ENCODE measurements around the gene CLIC6. TPM values are rescaled to one million over a fixed set of nuclear protein-coding genes. Genes with fewer than 3 reads are reported as not detected.

The CLIC6 gene
- polyA plus RNA-seq, 1 donor (not counting 4 experiments of a cell fraction or from before 2014, with no cell fraction given): not detected

GRCh38 chr21:34671462-34671861 is 2.7 kb downstream of the CLIC6 start:
- TF ChIP-seq CTCF (optimal IDR thresholded peaks at IDR 0.05 in 1 of 3, IDR thresholded peaks at IDR 0.05 in 1 of 3, conservative IDR thresholded peaks at IDR 0.05 in 1 of 3; ENCODE audit: extremely low read depth in 1 of 3, insufficient read depth in 2 of 3, low read length in 3 of 3) (no peak), EZH2 (IDR thresholded peaks at IDR 0.05; ENCODE audit: low read length) (no peak)
- no peak overlapping the region for H3K4me3 ChIP-seq (ENCODE audit: control insufficient read depth in 2 of 3, extremely low read depth in 1 of 3, insufficient read depth in 2 of 3, low read depth in 1 of 3, low read length in 3 of 3)
- dilution Hi-C loops (cut with MboI; ENCODE audit: extremely low pct_ligation_motif_present, low sequenced_read_pairs): no loop called here
- no peaks in the 10 kb centered on the region for H3K9me3 ChIP-seq (ENCODE audit: control insufficient read depth, low read depth, low read length)
- no peaks in the 10 kb centered on the region for H4K20me1 ChIP-seq (ENCODE audit: control insufficient read depth, extremely low read depth, insufficient read depth, low read length)
- H3K4me1 ChIP-seq (ENCODE audit: control insufficient read depth, extremely low read depth, insufficient read depth, low read length): no peaks in the 10 kb centered on the region
- H3K79me2 ChIP-seq (ENCODE audit: control insufficient read depth, insufficient read depth, low read length): no peaks in the 10 kb centered on the region
- peaks cover 74% of the 10 kb centered on the region for H3K27me3 ChIP-seq (ENCODE audit: control insufficient read depth, extremely low read depth, insufficient read depth, low read length)
- FAIRE-seq (no peak), DNase-seq (ENCODE audit: low read depth, low spot score) (no peak)
- H3K27ac ChIP-seq (ENCODE audit: control insufficient read depth, insufficient read depth, low read length): no peak overlapping the region
- H3K36me3 ChIP-seq (ENCODE audit: control insufficient read depth in 2 of 2, extremely low read depth in 1 of 2, insufficient read depth in 2 of 2, low read length in 2 of 2): no peaks in the 10 kb centered on the region
- H3K4me2 ChIP-seq (ENCODE audit: control insufficient read depth, extremely low read depth, insufficient read depth, low read depth, low read length): no peak overlapping the region
- no peaks in the 10 kb centered on the region for H3K9me1 ChIP-seq (ENCODE audit: control insufficient read depth, extremely low read depth, insufficient read depth, low read length)
- H3K9ac ChIP-seq (ENCODE audit: control insufficient read depth, extremely low read depth, insufficient read depth, low read length): no peak overlapping the region
- no peak overlapping the region for H2AFZ ChIP-seq (ENCODE audit: control insufficient read depth, low read length)

GRCh38 chr21:34671891-34672290 is 3.1 kb downstream of the CLIC6 start:
- Histone ChIP-seq H3K27me3 (ENCODE audit: control insufficient read depth, extremely low read depth, insufficient read depth, low read length) (peaks cover 70% of the 10 kb centered on the region), H3K36me3 (ENCODE audit: control insufficient read depth in 2 of 2, extremely low read depth in 1 of 2, insufficient read depth in 2 of 2, low read length in 2 of 2) (no peaks in the 10 kb centered on the region), H3K9ac (ENCODE audit: control insufficient read depth, extremely low read depth, insufficient read depth, low read length) (no peak overlapping the region), H3K9me3 (ENCODE audit: control insufficient read depth, low read depth, low read length) (no peaks in the 10 kb centered on the region), H4K20me1 (ENCODE audit: control insufficient read depth, extremely low read depth, insufficient read depth, low read length) (no peaks in the 10 kb centered on the region), H3K79me2 (ENCODE audit: control insufficient read depth, insufficient read depth, low read length) (no peaks in the 10 kb centered on the region), H3K27ac (ENCODE audit: control insufficient read depth, insufficient read depth, low read length) (no peak overlapping the region), H3K4me2 (ENCODE audit: control insufficient read depth, extremely low read depth, insufficient read depth, low read depth, low read length) (no peak overlapping the region), H3K4me3 (ENCODE audit: control insufficient read depth in 2 of 3, extremely low read depth in 1 of 3, insufficient read depth in 2 of 3, low read depth in 1 of 3, low read length in 3 of 3) (no peak overlapping the region), H2AFZ (ENCODE audit: control insufficient read depth, low read length) (no peak overlapping the region), H3K4me1 (ENCODE audit: control insufficient read depth, extremely low read depth, insufficient read depth, low read length) (no peaks in the 10 kb centered on the region), H3K9me1 (ENCODE audit: control insufficient read depth, extremely low read depth, insufficient read depth, low read length) (no peaks in the 10 kb centered on the region)
- DNase-seq (ENCODE audit: low read depth, low spot score) (no peak), FAIRE-seq (no peak)
- TF ChIP-seq CTCF (optimal IDR thresholded peaks at IDR 0.05 in 1 of 3, IDR thresholded peaks at IDR 0.05 in 1 of 3, conservative IDR thresholded peaks at IDR 0.05 in 1 of 3; ENCODE audit: extremely low read depth in 1 of 3, insufficient read depth in 2 of 3, low read length in 3 of 3): no peak
- no peak for TF ChIP-seq EZH2 (IDR thresholded peaks at IDR 0.05; ENCODE audit: low read length)
- dilution Hi-C loops (cut with MboI; ENCODE audit: extremely low pct_ligation_motif_present, low sequenced_read_pairs): no loop called here

Data from keratinocyte (primary cell).